Nasal cavity respiratory epithelium epithelial cell of viscerocranial mucosa (primary cell): ENCODE results near the gene EEF2KMT. TPM values are rescaled to one million over a fixed set of nuclear protein-coding genes. Genes with fewer than 3 reads are reported as not detected.

Experiments used
- total RNA-seq: library from RNA; depleted of rRNA; stranded (reverse); fragments of >200 nt; gene quantifications from 2 replicates; pipeline ENCODE4 v1.2.3, GENCODE V29; 2014

Gene EEF2KMT
- 19.8 and 20.2 TPM in 2 replicates for total RNA-seq

GRCh38 chr16:5097470-5098220, at the start of gene EEF2KMT:
TSS of gene EEF2KMT (minus strand) at chr16:5097795. CDS start at chr16:5097739, 56 bp downstream.

GRCh38 chr16:5071681-5072333, 25.8 kb downstream of the EEF2KMT start, which contains the start of gene ALG1:
TSS of gene ALG1 (plus strand) at chr16:5071843. CDS start at chr16:5071850, 7 bp downstream.

GRCh38 chr16:5065813-5066212, 31.8 kb downstream of the EEF2KMT start, which contains the start of gene C16orf89:
TSS of gene C16orf89 (minus strand) at chr16:5065956. CDS start at chr16:5065908, 48 bp downstream.

Other genes with a start within 250 kb of the EEF2KMT start
- 199 and 267 TPM in 2 replicates for gene PPL, start 160.6 kb downstream of the EEF2KMT start, total RNA-seq
- gene SEC14L5, start 139.5 kb downstream of the EEF2KMT start, total RNA-seq, result 0.14 and 0.34 TPM in 2 replicates
- 9.6 and 18.2 TPM in 2 replicates for gene NAGPA, start 63.9 kb downstream of the EEF2KMT start, total RNA-seq
- gene C16orf89, start 31.8 kb downstream of the EEF2KMT start, total RNA-seq, result not detected in 2 replicates
- gene ALG1, start 26.0 kb downstream of the EEF2KMT start, total RNA-seq, result 17.6 and 20.2 TPM in 2 replicates